Pons (tissue), 1 donor: ENCODE results near the gene FADS1.
A peak's percentile ranks its signal among the peaks of the same experiment; 100 is the strongest.

Source experiments
- DNase-seq: peaks from one replicate; pipeline ENCODE4 v3.0.0-alpha.2; 2016; ENCODE audit warnings: low spot score

The FADS1 gene

DNA sequence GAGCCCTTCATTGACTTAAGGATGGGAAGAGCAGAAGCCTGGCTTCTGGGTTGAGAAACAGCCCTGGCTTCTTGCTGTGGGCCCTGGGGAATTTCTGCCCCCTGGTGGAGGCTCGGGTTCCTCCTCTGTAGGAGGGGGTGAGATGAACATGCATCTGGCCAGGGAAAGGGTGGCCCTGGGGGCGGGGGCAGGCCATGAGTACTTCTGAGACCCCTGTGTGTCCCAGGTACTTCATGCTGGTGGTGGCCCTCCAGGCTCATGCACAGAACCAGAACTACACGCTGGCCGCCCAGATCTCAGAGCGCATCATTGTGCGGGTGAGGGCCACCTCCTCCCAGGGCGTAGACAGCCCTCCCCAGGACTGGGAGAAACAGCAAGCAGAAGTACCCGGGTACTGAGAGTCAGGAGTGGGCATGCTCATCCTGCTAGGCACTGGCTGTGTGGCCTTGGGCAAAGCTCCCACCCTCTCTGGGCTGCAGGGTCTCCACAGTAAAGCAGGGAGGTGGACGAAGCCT lies 40.2 kb downstream of the FADS1 start:
- DNase-seq: peak; percentile 68

GRCh38 chr11:61775606-61776554 lies 40.9 kb downstream of the FADS1 start:
- DNase-seq: no peak

GRCh38 chr11:61775106-61775505 lies 41.7 kb downstream of the FADS1 start:
- no peak for DNase-seq

- DNase-seq: no peak
Observed at GRCh38 chr11:61774411-61774810, 42.4 kb downstream of the FADS1 start.

- no peak for DNase-seq
Observed at GRCh38 chr11:61773809-61774208, 43.0 kb downstream of the FADS1 start.

- DNase-seq: no peak
Observed at GRCh38 chr11:61773356-61773755, 43.4 kb downstream of the FADS1 start.

GRCh38 chr11:61771985-61772455 lies 44.8 kb downstream of the FADS1 start:
- DNase-seq: no peak

DNA sequence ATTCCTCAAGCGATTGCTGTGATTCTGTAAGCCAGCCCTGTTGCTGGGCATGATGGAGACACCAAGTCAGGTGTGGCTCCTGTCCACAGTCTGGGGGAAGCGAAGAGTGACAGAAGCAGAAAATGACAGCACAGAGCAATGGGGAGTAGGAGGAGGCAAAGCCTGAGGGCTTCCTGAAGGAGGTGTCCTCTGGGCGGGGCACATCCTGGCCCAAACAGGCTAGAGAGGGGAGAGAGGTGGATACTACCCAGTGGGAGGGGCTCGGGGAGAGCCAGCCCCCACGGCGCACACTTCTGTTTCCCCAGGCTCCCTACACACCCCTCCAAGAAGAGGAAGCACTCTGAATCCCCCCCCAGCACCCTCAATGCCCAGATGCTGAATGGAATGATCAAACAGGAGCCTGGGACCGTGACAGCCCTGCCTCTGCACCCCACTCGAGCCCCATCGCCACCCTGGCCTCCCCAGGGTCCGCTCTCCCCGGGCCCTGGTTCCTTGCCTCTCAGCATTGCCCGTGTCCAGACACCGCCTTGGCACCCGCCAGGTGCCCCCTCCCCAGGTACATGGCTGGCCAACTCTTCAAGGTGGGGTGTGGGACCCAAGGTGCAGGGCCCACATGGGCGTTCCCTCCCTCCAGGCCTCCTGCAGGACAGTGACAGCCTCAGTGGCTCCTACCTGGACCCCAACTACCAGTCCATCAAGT lies 45.5 kb downstream of the FADS1 start:
- DNase-seq: no peak

- DNase-seq: no peak
Observed at GRCh38 chr11:61769946-61770683, 46.7 kb downstream of the FADS1 start.

DNA sequence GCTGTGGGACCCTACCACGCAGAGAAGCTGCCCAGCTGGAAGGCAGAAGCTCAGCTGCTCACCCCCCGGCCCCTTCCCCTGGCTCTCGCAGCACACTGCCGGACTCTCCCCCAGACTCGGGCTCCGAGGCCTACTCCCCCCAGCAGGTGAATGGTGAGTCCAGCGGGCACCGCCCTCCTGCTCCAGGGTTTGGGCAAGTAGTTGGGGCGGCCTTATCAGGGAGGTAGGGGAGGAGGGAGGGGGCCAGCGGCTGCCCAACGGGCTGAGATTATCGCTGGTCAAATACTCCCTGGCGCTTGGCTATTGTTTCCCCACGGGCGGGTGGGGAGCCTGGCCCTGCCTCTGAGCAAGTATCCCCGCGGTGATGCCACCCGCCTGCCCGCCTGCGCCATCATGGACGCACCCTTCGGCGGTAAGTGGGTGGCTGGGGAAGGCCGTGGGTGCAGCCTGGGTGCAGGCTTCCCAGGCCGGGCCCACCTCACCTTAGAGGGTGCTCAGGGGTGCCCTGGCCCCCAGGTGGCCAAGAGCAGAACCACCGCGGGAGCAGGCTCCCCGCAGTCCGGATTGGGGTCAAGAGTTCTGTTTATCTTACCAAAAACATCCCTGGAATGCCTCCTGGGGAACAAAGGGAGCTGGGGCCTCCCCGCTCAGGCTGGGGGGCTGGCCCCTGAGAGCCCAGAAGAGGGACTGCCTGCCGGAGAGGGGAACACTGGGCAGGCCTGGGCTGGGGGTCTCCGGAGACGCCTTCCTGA lies 47.5 kb downstream of the FADS1 start:
- no peak for DNase-seq

GRCh38 chr11:61768376-61769076 lies 48.3 kb downstream of the FADS1 start:
- DNase-seq: no peak

DNA sequence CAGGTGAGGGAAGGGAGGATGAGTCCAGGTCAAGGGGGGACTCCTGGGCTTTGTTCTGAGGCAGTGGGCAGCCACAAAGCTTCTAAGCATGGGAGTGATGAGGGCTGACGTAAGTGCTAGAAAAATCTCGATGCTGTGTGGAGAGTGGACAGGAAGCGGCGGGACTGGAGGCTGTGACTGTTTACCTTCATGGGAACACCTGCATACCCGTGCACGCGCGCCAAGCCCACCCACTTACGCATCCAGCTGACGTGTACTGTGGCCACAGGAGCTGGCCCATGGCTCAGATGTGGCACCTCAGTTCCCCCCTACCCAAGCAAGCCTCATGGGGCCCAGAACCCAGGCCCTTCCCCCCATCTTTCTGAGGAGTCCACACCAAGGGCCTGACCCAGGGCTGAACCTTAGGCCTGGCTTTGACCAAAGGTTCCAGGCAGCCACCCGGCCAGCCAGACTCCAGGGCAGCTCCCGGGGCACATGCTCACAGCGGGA lies 50.4 kb downstream of the FADS1 start:
- no peak for DNase-seq

- no peak for DNase-seq
Observed at GRCh38 chr11:61765550-61766253, 51.1 kb downstream of the FADS1 start.

DNA sequence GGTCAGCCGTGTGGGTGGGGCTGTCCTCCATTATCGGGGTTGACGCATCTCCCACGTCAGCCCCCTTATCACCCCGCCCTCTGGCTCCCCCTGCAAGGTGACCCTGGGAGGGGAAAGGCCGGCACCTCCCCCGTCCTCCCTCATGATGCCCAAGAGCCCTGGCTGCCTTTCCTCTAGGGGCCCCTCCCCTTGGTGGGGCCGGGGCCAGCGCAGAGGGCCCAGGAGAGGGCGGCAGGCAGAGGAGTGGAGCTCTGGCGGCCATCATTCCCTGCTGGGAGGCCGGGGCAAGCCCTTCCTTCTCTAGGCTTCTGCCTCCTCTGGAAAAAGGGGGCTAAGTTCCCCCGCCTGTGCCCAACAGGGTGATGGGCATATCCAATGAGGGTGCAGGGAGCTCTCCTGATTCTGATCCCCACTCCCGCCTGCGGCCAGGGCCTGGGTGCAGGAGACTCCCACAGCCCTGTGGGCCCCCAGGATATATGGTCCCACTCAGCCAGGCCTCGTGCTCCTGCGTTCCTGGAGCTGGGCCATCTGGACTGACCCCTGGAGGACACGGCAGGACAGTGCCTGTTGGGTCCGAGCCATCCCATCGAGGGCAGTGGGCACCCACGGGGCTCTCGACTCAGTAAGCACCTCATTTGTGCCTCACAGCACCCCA lies 52.1 kb downstream of the FADS1 start:
- no peak for DNase-seq

- DNase-seq: no peak
Observed at GRCh38 chr11:61763930-61764605, 52.7 kb downstream of the FADS1 start.

DNA sequence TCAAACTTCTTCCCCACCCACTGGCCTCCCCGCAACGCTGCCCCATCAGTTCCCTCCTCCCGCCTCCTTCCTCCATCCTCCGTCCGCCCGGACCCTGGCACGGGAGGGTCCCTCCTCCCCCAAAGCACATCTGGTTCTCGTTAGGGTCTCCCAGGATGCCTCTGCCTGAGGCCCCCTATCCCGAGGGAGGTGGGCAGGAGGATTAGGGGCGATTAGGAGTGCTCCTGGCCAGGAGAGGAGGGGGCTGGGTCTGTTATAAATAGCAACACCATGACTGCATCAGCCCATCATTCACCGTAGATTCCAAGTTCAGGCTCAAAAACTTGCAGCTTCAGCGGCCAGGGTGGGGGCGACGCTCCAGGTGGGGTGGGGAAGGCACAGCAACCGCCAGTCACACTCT lies 54.0 kb downstream of the FADS1 start:
- DNase-seq: no peak

DNA sequence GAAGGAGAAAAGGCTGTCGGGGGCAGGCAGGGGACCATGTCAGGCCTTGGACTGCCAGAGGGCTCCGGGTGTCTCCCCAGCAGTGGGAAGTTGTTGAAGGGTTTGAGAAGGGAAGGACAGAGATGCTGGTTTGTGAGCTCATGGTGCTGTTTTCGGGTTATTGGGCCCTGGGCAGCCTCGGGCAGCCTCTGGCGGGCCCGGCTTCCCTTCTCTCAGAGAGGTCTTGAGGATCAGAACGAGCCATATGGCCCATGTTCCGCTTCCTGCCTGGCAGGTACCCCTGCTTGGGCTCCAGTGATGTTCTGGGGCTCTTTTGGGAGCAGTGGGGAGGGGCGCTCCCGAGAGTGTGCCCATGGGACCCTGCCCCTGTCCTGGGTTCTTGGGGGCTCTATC lies 54.6 kb downstream of the FADS1 start:
- DNase-seq: no peak

GRCh38 chr11:61761440-61762222 lies 55.2 kb downstream of the FADS1 start:
- no peak for DNase-seq
